ENCODE results near the gene COMT. TPM values are rescaled to one million over a fixed set of nuclear protein-coding genes. Genes with fewer than 3 reads are reported as not detected.
"Not testable (repeated sequence)": the region's sequence is repeated elsewhere in the genome, so short reads cannot be mapped to it uniquely, and the experiment has no call there.

The COMT gene
- total RNA-seq, 1 experiment from 2014 or later, result 109 TPM

DNA sequence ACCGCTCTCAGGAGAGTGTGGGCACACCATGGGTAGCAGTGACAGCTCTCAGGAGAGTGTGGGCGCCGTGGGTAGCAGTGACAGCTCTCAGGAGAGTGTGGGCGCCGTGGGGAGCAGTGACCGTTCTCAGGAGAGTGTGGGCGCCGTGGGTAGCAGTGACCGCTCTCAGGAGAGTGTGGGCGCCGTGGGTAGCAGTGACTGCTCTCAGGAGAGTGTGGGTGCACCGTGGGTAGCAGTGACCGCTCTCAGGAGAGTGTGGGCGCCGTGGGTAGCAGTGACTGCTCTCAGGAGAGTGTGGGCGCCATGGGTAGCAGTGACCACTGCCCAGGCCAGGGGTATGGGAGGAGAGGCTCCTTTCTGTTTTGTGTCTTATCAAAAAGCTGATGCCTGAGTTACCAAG is 33.7 kb upstream of the COMT start:
- DNase-seq (ENCODE audit: low read depth, low spot score); H3K9me2 ChIP-seq (ENCODE audit: insufficient read depth); ATAC-seq; intact Hi-C loops (cut with micrococcal nuclease); POLR2A ChIA-PET; H4K20me1 ChIP-seq (ENCODE audit: insufficient read depth); BruUV-seq (replicated peaks); H3K79me2 ChIP-seq (ENCODE audit: insufficient read depth, low read length); H3K9ac ChIP-seq (ENCODE audit: low read length); H3K4me2 ChIP-seq (ENCODE audit: low read length); H3K27me3 ChIP-seq (ENCODE audit: insufficient read depth, low read length); H2AFZ ChIP-seq (ENCODE audit: low read depth, low read length, poor library complexity, severe bottlenecking); H3K27ac ChIP-seq (ENCODE audit: low read depth, low read length); H3K4me1 ChIP-seq (ENCODE audit: control insufficient read depth in 1 of 2, insufficient read depth in 2 of 2, low read length in 2 of 2); H3K36me3 ChIP-seq (ENCODE audit: control insufficient read depth in 1 of 2, insufficient read depth in 2 of 2, low read length in 2 of 2); H3K9me3 ChIP-seq (ENCODE audit: control insufficient read depth in 1 of 2, insufficient read depth in 1 of 2, low read depth in 1 of 2, low read length in 2 of 2); H3K4me3 ChIP-seq (replicated peaks in 1 of 2; ENCODE audit: low read depth in 1 of 2, low read length in 2 of 2): not testable (repeated sequence)
- ChIA-PET RAD21 (ENCODE audit: low non-redundant PET in 1 of 2, low total read pairs in 2 of 2, uncharacterized antibody in 2 of 2, unreplicated experiment in 2 of 2) (interaction anchor here in 1 of 2 experiments (0.7 kb wide), 1 partner anchor 178 kb away, joined by 3 read pairs; no protein-coding TSS in a partner anchor), CTCF (interaction anchor here (0.7 kb wide), 1 partner anchor 178 kb away, joined by 3 read pairs; no protein-coding TSS in a partner anchor)

GRCh38 chr22:19909350-19910179 is 32.0 kb upstream of the COMT start:
- RAD21 ChIA-PET (ENCODE audit: low non-redundant PET in 1 of 2, low total read pairs in 2 of 2, uncharacterized antibody in 2 of 2, unreplicated experiment in 2 of 2), result interaction anchor here (0.6 to 2.2 kb wide), 9 partner anchors 44 to 179 kb away, joined by 3 to 43 read pairs (median 5); no protein-coding TSS in a partner anchor
- no peaks in the 10 kb centered on the region for H3K36me3 ChIP-seq (ENCODE audit: control insufficient read depth in 1 of 2, insufficient read depth in 2 of 2, low read length in 2 of 2)
- H3K9me3 ChIP-seq (ENCODE audit: control insufficient read depth in 1 of 2, insufficient read depth in 1 of 2, low read depth in 1 of 2, low read length in 2 of 2), result no peaks in the 10 kb centered on the region
- H2AFZ ChIP-seq (ENCODE audit: low read depth, low read length, poor library complexity, severe bottlenecking), result no peak overlapping the region
- no TSS peak for BruUV-seq (replicated peaks)
- H3K27me3 ChIP-seq (ENCODE audit: insufficient read depth, low read length), result no peaks in the 10 kb centered on the region
- CTCF ChIA-PET, result interaction anchor here (0.6 to 5.2 kb wide), 13 partner anchors 9 to 278 kb away, joined by 3 to 123 read pairs (median 5); partner anchors contain the start of gene GP1BB
- ATAC-seq (peak; percentile 98), DNase-seq (ENCODE audit: low read depth, low spot score) (peak; percentile 51)
- no peak overlapping the region for H3K4me2 ChIP-seq (ENCODE audit: low read length)
- no peaks in the 10 kb centered on the region for H3K4me1 ChIP-seq (ENCODE audit: control insufficient read depth in 1 of 2, insufficient read depth in 2 of 2, low read length in 2 of 2)
- H3K4me3 ChIP-seq (replicated peaks in 1 of 2; ENCODE audit: low read depth in 1 of 2, low read length in 2 of 2), result no peak overlapping the region
- POLR2A ChIA-PET, result interaction anchor here (0.7 to 1.9 kb wide), 2 partner anchors 162 to 179 kb away, joined by 3 to 8 read pairs; no protein-coding TSS in a partner anchor
- intact Hi-C loops (cut with micrococcal nuclease), result loop anchor here (1.0 kb wide), 2 partner anchors 153 to 179 kb away; no protein-coding TSS in a partner anchor
- H3K79me2 ChIP-seq (ENCODE audit: insufficient read depth, low read length), result no peaks in the 10 kb centered on the region
- no peak overlapping the region for H3K9ac ChIP-seq (ENCODE audit: low read length)
- H3K27ac ChIP-seq (ENCODE audit: low read depth, low read length), result peak overlapping the region; percentile 33; the same call in 1 of the 2 replicates
- no peaks in the 10 kb centered on the region for H4K20me1 ChIP-seq (ENCODE audit: insufficient read depth)
- no peak for TF ChIP-seq EZH2phosphoT487 (IDR thresholded peaks at IDR 0.05; ENCODE audit: borderline replicate concordance)
- TF ChIP-seq RAD21 (IDR thresholded peaks at IDR 0.05; ENCODE audit: low read depth), result peak; percentile 95
- peak; percentile 88 to 94 (median 91) for TF ChIP-seq CTCF (IDR thresholded peaks at IDR 0.05 in 2 of 3, conservative IDR thresholded peaks at IDR 0.05 in 1 of 3; ENCODE audit: borderline replicate concordance in 1 of 3, insufficient read depth in 1 of 3, low read depth in 2 of 3, low read length in 2 of 3)
- no peaks in the 10 kb centered on the region for H3K9me2 ChIP-seq (ENCODE audit: insufficient read depth)
